Fibroblast of the aortic adventitia (primary cell): ENCODE measurements around the gene KLHL21. TPM values are rescaled to one million over a fixed set of nuclear protein-coding genes. Genes with fewer than 3 reads are reported as not detected.
A peak's percentile ranks its signal among the peaks of the same experiment; 100 is the strongest.

Experiments
- DNase-seq: peaks from one replicate; pipeline ENCODE4 v3.0.0-alpha.2; 2010; ENCODE audit warnings: low read depth
- H3K4me3 ChIP-seq: 2 replicates; pipeline ENCODE4 v1.5.1; 2011; ENCODE audit warnings: low read depth, mild to moderate bottlenecking, control low read depth, low read length, moderate library complexity
- CTCF ChIP-seq: IDR thresholded peaks from 2 replicates; pipeline ENCODE4 v1.5.1; 2011; ENCODE audit warnings: mild to moderate bottlenecking, low read length, control low read depth, inconsistent platforms; ENCODE audit not compliant: insufficient read depth
- total RNA-seq: library from RNA; depleted of rRNA; stranded (reverse); fragments of >200 nt; gene quantifications from 2 replicates; pipeline ENCODE4 v1.2.3, GENCODE V29; 2012; ENCODE audit warnings: low replicate concordance

Gene KLHL21
- total RNA-seq, 1 donor, result 40.8 TPM

GRCh38 chr1:6587261-6588005, 15.2 kb downstream of the KLHL21 start:
- no peak for DNase-seq

GRCh38 chr1:6586404-6586816, 16.3 kb downstream of the KLHL21 start:
- DNase-seq, result no peak
- TF ChIP-seq CTCF, result no peak
- no peak overlapping the region for H3K4me3 ChIP-seq

More at GRCh38 chr1:6587261-6588005, 15.2 kb downstream of the KLHL21 start:
- no peak for TF ChIP-seq CTCF
- H3K4me3 ChIP-seq, result no peak overlapping the region

- no peak overlapping the region for H3K4me3 ChIP-seq
- DNase-seq, result no peak
- no peak for TF ChIP-seq CTCF
These were observed 16.8 kb downstream of the KLHL21 start for GRCh38 chr1:6585841-6586240.

GRCh38 chr1:6585081-6585722, 17.5 kb downstream of the KLHL21 start:
- H3K4me3 ChIP-seq, result no peak overlapping the region
- no peak for DNase-seq
- TF ChIP-seq CTCF, result no peak

- DNase-seq, result no peak
- H3K4me3 ChIP-seq, result no peak overlapping the region
- TF ChIP-seq CTCF, result peak; percentile 36
These were observed 18.3 kb downstream of the KLHL21 start for GRCh38 chr1:6584126-6585080.

GRCh38 chr1:6582370-6582769, 20.3 kb downstream of the KLHL21 start:
- no peak for DNase-seq
- H3K4me3 ChIP-seq, result no peak overlapping the region
- TF ChIP-seq CTCF, result no peak
